SK-N-MC (cell line): ENCODE measurements around the gene CELA2A.

Source experiments
- EZH2 ChIP-seq: fragments of 200-600 bp; sonication (generic); IDR thresholded peaks from one replicate; pipeline ENCODE4 v1.6.1; 2017; ENCODE audit warnings: antibody characterized with exemption
- FOXP2 ChIP-seq: optimal IDR thresholded peaks from 2 replicates; pipeline ENCODE3; 2011; ENCODE audit warnings: mild to moderate bottlenecking, moderate library complexity; ENCODE audit not compliant: insufficient read depth; ENCODE audit errors: extremely low read length, control extremely low read depth
- POLR2AphosphoS5 ChIP-seq: IDR thresholded peaks from 2 replicates; pipeline ENCODE4 v1.6.1; 2012; ENCODE audit warnings: mild to moderate bottlenecking, low read depth, low read length, borderline replicate concordance

DNA sequence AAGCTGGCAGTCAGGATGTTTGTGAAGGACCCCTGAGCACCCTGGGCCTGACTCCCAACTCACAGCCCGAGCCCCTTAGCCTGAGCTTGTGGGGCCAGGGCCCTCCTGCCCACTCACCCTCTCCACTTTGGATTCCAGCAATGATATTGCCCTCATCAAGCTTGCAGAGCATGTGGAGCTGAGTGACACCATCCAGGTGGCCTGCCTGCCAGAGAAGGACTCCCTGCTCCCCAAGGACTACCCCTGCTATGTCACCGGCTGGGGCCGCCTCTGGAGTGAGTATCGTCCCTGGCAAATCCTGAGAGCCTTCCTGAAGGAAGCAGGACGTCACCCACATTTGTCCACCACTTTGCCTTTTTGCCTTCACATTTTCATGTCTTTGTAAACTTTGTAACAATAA is 13.3 kb upstream of the CELA2A start:
- no peak for TF ChIP-seq EZH2
- TF ChIP-seq FOXP2 = no peak
- TF ChIP-seq POLR2AphosphoS5 = no peak
